K562 (cell line): ENCODE data around the gene HPGDS. TPM values are rescaled to one million over a fixed set of nuclear protein-coding genes. Genes with fewer than 3 reads are reported as not detected.

Experiments used
- ATAC-seq: fragments of 200-7000 bp; cut with Tn5 transposase; 3 replicates; pipeline ENCODE4 v1.9.1; 2020; ENCODE audit warnings: moderate library complexity
- BruUV-seq: library from RNA; stranded (reverse); fragments of 400-500 nt; replicated peaks from 2 replicates; lab custom pipeline; 2021; lab: Mats Ljungman, UMichigan
- CTCF ChIA-PET: fragments of 300-600 bp; formaldehyde crosslinking; extraction: SDS; loops from one replicate; lab custom pipeline; 2021; ENCODE audit warnings: low intra/inter-chr PET ratio; lab: Yijun Ruan, JAX
- POLR2A ChIA-PET: fragments of 300-600, 350-650 bp; sonication (Branson Sonifier 250); formaldehyde crosslinking; extraction: SDS; loops from one replicate; lab custom pipeline; 2021; ENCODE audit warnings: antibody characterized with exemption, inconsistent platforms; lab: Yijun Ruan, JAX
- DNase-seq, 4 experiments: peaks; one replicate each; pipeline versions ENCODE4 v3.0.0 to v3.0.0-alpha.2; 2011 to 2018; ENCODE audit warnings: low spot score in 3 of 4, mixed read lengths in 3 of 4; ENCODE audit errors: extremely low read depth in 1 of 4
- FAIRE-seq: peaks from 2 replicates; lab custom pipeline; 2011; peaks lifted over from hg19 to GRCh38; lab: Jason Lieb, UNC
- H2AFZ ChIP-seq: 2 replicates; pipeline ENCODE4 v1.6.0; 2011; ENCODE audit warnings: low read depth, low read length, control low read depth, inconsistent platforms
- H3K27ac ChIP-seq: fragments of 200-600 bp; 3 replicates; pipeline ENCODE4 v1.8.0; 2011; ENCODE audit warnings: low read depth, mild to moderate bottlenecking, control low read depth, inconsistent platforms, low read length, moderate library complexity, mixed read lengths; ENCODE audit errors: extremely low read depth
- H3K27me3 ChIP-seq, 2 experiments: fragments of 300-600 bp in 1 of 2; 2 replicates in 1 of 2; 3 replicates in 1 of 2; pipeline versions ENCODE4 v1.6.0 to v1.8.0; 2011; ENCODE audit warnings: inconsistent platforms in 2 of 2, low read length in 2 of 2, mild to moderate bottlenecking in 1 of 2, mixed read lengths in 1 of 2, moderate library complexity in 1 of 2; ENCODE audit not compliant: control insufficient read depth in 2 of 2, insufficient read depth in 2 of 2
- H3K36me3 ChIP-seq: fragments of 300-600 bp; 3 replicates; pipeline ENCODE4 v1.8.0; 2011; ENCODE audit warnings: mild to moderate bottlenecking, low read length, inconsistent platforms; ENCODE audit not compliant: control insufficient read depth, insufficient read depth
- H3K4me1 ChIP-seq, 2 experiments: fragments of 200-600 bp in 1 of 2; replicated peaks in 1 of 2; 2 replicates in 1 of 2; 3 replicates in 1 of 2; pipeline versions ENCODE4 v1.5.1 to v1.8.0; 2011; ENCODE audit warnings: inconsistent platforms in 2 of 2, low read length in 2 of 2, mild to moderate bottlenecking in 1 of 2, mixed read lengths in 1 of 2, moderate library complexity in 1 of 2; ENCODE audit not compliant: control insufficient read depth in 2 of 2, insufficient read depth in 2 of 2
- H3K4me2 ChIP-seq: 2 replicates; pipeline ENCODE4 v1.6.1; 2011; ENCODE audit warnings: low read length, control low read depth, inconsistent platforms, mixed read lengths; ENCODE audit not compliant: insufficient read depth
- H3K4me3 ChIP-seq: fragments of 200-600 bp; sonication (generic), shearing (Covaris generic); 2 replicates; pipeline ENCODE4 v1.5.1; 2016; ENCODE audit warnings: control low read depth, inconsistent platforms
- H3K79me2 ChIP-seq: fragments of 200-600 bp; 3 replicates; pipeline ENCODE4 v1.8.0; 2011; ENCODE audit warnings: low read length, inconsistent platforms; ENCODE audit not compliant: control insufficient read depth, insufficient read depth
- H3K9ac ChIP-seq, 2 experiments: 2 replicates each; pipeline versions ENCODE4 v1.6.0 to v1.6.1; 2011; ENCODE audit warnings: low read depth in 2 of 2, low read length in 2 of 2, control low read depth in 1 of 2, inconsistent platforms in 1 of 2, mild to moderate bottlenecking in 1 of 2, mixed read lengths in 1 of 2; ENCODE audit not compliant: insufficient read depth in 1 of 2
- H3K9me1 ChIP-seq: one replicate; pipeline ENCODE4 v1.6.0; 2011; ENCODE audit warnings: inconsistent platforms, mild to moderate bottlenecking, low read length, moderate library complexity; ENCODE audit not compliant: control insufficient read depth, insufficient read depth
- H3K9me3 ChIP-seq: replicated peaks from 2 replicates; pipeline ENCODE4 v1.5.1; 2011; ENCODE audit warnings: low read depth, low read length, inconsistent platforms; ENCODE audit not compliant: control insufficient read depth, insufficient read depth
- H4K20me1 ChIP-seq: replicated peaks from 2 replicates; pipeline ENCODE4 v1.6.1; 2011; ENCODE audit warnings: low read length, inconsistent platforms, mixed read lengths; ENCODE audit not compliant: control insufficient read depth, insufficient read depth
- DPF2 ChIP-seq: fragments of 450-650 bp; IDR thresholded peaks from 2 replicates; pipeline ENCODE4 v1.6.1; 2016
- FOSL1 ChIP-seq: fragments of 200-800 bp; sonication (Bioruptor generic); conservative IDR thresholded peaks from 2 replicates; pipeline ENCODE4 v1.6.1; 2016; ENCODE audit warnings: missing genetic modification characterization, missing compliant biosample characterization
- MNT ChIP-seq, 2 experiments: fragments of 450-650 bp; conservative IDR thresholded peaks; 2 replicates each; pipeline ENCODE4 v1.6.1; 2017; ENCODE audit warnings: mild to moderate bottlenecking in 2 of 2, moderate library complexity in 2 of 2
- PREB ChIP-seq: sonication (generic); formaldehyde crosslinking; IDR thresholded peaks from 2 replicates; pipeline ENCODE4 v1.8.1; 2023; ENCODE audit warnings: mild to moderate bottlenecking, missing genetic modification reagents
- SAFB2 ChIP-seq: fragments of 200-400 bp; formaldehyde crosslinking; IDR thresholded peaks from 2 replicates; pipeline ENCODE4 v1.6.1; 2018; ENCODE audit warnings: borderline replicate concordance, low read length, low read depth, moderate library complexity; ENCODE audit not compliant: severe bottlenecking
- SMARCA4 ChIP-seq: fragments of 450-650 bp; IDR thresholded peaks from 2 replicates; pipeline ENCODE4 v1.6.1; 2016
- ZNF311 ChIP-seq: fragments of 250-450 bp; sonication (Bioruptor Pico); IDR thresholded peaks from 2 replicates; pipeline ENCODE4 v1.4.0; 2020; ENCODE audit warnings: mild to moderate bottlenecking, moderate library complexity
- ZNF384 ChIP-seq: IDR thresholded peaks from 2 replicates; pipeline ENCODE4 v1.6.1; 2012; ENCODE audit warnings: low read depth, low read length, improper control_type of control experiment
- ZNF695 ChIP-seq: fragments of 450-650 bp; formaldehyde crosslinking; IDR thresholded peaks from 2 replicates; pipeline ENCODE4 v1.4.0; 2020; ENCODE audit warnings: mild to moderate bottlenecking, moderate library complexity
- WGBS: fragments of 100-300 bp; shearing (Covaris generic); methylation state at CpG from one replicate; pipeline ENCODE4 v1.1.6; 2016; ENCODE audit warnings: low coverage, mixed read lengths; ENCODE audit not compliant: insufficient coverage; ENCODE audit errors: missing lambda C conversion rate; 5-methylcytosine and 5-hydroxymethylcytosine counted together
- in situ Hi-C: fragments of 300-500 bp; cut with MboI; formaldehyde crosslinking; loops from 4 replicates; pipeline ENCODE4 v1.15.0; 2018; ENCODE audit warnings: inconsistent platforms, mixed read lengths
- intact Hi-C: fragments of 100-400 bp; cut with micrococcal nuclease; formaldehyde crosslinking; loops from 2 replicates; pipeline ENCODE4 v1.14.2; 2022
- polyA plus RNA-seq, 8 experiments: library from polyadenylated mRNA; depleted of rRNA in 4 of 8; stranded (reverse) in 5 of 8; unstranded in 3 of 8; fragments of >200 nt; fragmentation: Nextera tagmentation in 2 of 8; fragmentation: Illumina TruSeq in 1 of 8; extraction: Ambion mirVana in 2 of 8; extraction: Trizol in 1 of 8; gene quantifications; 2 replicates each; pipeline versions ENCODE4 v1.2.1 to v1.2.3, GENCODE V29; 2011 to 2014; ENCODE audit warnings: inconsistent platforms in 1 of 8, missing spikeins in 1 of 8
- total RNA-seq, 7 experiments: library from RNA; depleted of rRNA in 6 of 7; stranded (reverse); fragments of >200 nt in 6 of 7; fragmentation: Illumina TruSeq in 2 of 7; extraction: Trizol in 2 of 7; gene quantifications; 2 replicates each; pipeline versions ENCODE4 v1.2.1 to v1.2.3, GENCODE V29; 2011 to 2021; ENCODE audit warnings: low replicate concordance in 1 of 7

Gene HPGDS
- total and polyA plus RNA-seq, 9 of the 15 experiments (the other 6 are each of a cell fraction or from before 2014, with no cell fraction given) = 0.07 to 0.36 (median 0.14) TPM; not detected in 4

DNA sequence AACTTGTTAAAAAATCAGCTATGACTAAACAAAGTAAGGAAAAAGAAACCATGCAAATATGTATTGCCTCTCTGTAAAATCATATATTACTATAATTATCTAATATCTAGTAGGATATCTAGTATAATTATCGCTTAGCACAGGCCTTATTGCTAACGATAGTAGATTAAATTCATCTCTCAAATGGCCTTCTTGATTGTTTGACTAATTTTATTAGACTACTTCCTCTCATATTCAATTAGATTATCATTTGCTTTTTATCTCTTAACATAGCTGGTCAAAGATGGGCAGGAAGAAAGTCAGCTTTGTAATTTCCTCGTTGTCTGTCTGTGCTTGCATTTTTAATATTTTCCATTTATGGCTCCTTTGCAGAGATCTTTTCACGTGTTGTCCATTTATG, 21.9 kb upstream of the HPGDS start:
- CTCF ChIA-PET = no interaction called here
- 13% methylated on average over 4 of the region's 4 CpGs for WGBS
- H3K4me2 ChIP-seq = no peak overlapping the region

GRCh38 chr4:94363136-94363655, 20.6 kb upstream of the HPGDS start:
- BruUV-seq = no TSS peak
- POLR2A ChIA-PET = no interaction called here
- Histone ChIP-seq H4K20me1 (no peaks in the 10 kb centered on the region), H3K79me2 (no peaks in the 10 kb centered on the region), H3K9me1 (no peaks in the 10 kb centered on the region), H3K36me3 (no peaks in the 10 kb centered on the region), H3K4me3 (no peak overlapping the region), H2AFZ (peak overlapping the region; percentile 80), H3K9me3 (no peaks in the 10 kb centered on the region), H3K9ac (no peak overlapping the region), H3K27me3 (no peaks in the 10 kb centered on the region), H3K4me2 (peak overlapping the region; percentile 53; the same call in 1 of the 2 replicates), H3K27ac (no peak overlapping the region), H3K4me1 (0 out of 5 replicates have a peak, but pooled peaks cover 0 to 4% of the 10 kb centered on the region in 2 experiments)
- DNase-seq (no peak), FAIRE-seq (no peak), ATAC-seq (no peak; the same call in 2 of the 3 replicates)
- CTCF ChIA-PET = no interaction called here
- TF ChIP-seq MNT (conservative IDR thresholded peaks at IDR 0.05) (no peak), DPF2 (0 out of 2 replicates have a peak, but pooled peaks have one; percentile 23), ZNF384 (0 out of 2 replicates have a peak, but pooled peaks have one; percentile 34), FOSL1 (tag) (peak; percentile 22; the same call in 1 of the 2 replicates), PREB (CRISPR knock-in tag) (no peak), SMARCA4 (peak; percentile 23; the same call in 1 of the 2 replicates)
- intact Hi-C loops = no loop called here
- in situ Hi-C loops = no loop called here
- WGBS = 17% methylated on average over 4 of the region's 4 CpGs

More for the DNA sequence above, 21.9 kb upstream of the HPGDS start:
- Histone ChIP-seq H3K36me3 (no peaks in the 10 kb centered on the region), H3K79me2 (no peaks in the 10 kb centered on the region), H3K27ac (no peak overlapping the region), H3K9me3 (no peaks in the 10 kb centered on the region), H3K4me3 (no peak overlapping the region), H3K4me1 (0 out of 5 replicates have a peak, but pooled peaks cover 0 to 4% of the 10 kb centered on the region in 2 experiments), H2AFZ (no peak overlapping the region), H3K9me1 (no peaks in the 10 kb centered on the region), H3K27me3 (no peaks in the 10 kb centered on the region), H4K20me1 (no peaks in the 10 kb centered on the region), H3K9ac (no peak overlapping the region)
- POLR2A ChIA-PET = no interaction called here
- in situ Hi-C loops = no loop called here
- DNase-seq (no peak), FAIRE-seq (no peak), ATAC-seq (no peak)
- intact Hi-C loops = no loop called here
- TF ChIP-seq ZNF311 (CRISPR knock-in tag) (no peak), SAFB2 (no peak), ZNF695 (CRISPR knock-in tag) (no peak)
- no TSS peak for BruUV-seq
